Thoracic aorta (tissue), 2 donors: Measurements from ENCODE around the gene GSX1. TPM values are rescaled to one million over a fixed set of nuclear protein-coding genes. Genes with fewer than 3 reads are reported as not detected.

Experiments
- ATAC-seq: fragments of 150-250 bp; one replicate; pipeline ENCODE4 v1.8.0; 2017; ENCODE audit warnings: low read depth; ENCODE audit not compliant: insufficient number of reproducible peaks, low FRiP score
- DNase-seq: peaks from one replicate; pipeline ENCODE4 v3.0.0-alpha.2; 2020; ENCODE audit warnings: low spot score
- H3K27ac ChIP-seq, 2 donors: fragments of 200-600 bp; sonication (generic); 1 replicate in 1 of 2; 2 replicates in 1 of 2; pipeline ENCODE4 v1.5.1; 2016; ENCODE audit warnings: mild to moderate bottlenecking in 2 of 2, moderate library complexity in 2 of 2
- H3K27me3 ChIP-seq: fragments of 200-600 bp; sonication (generic); replicated peaks from 2 replicates; pipeline ENCODE4 v1.6.0; 2016; ENCODE audit warnings: mild to moderate bottlenecking; ENCODE audit not compliant: insufficient read depth
- H3K36me3 ChIP-seq: fragments of 200-600 bp; sonication (generic); one replicate; pipeline ENCODE4 v1.5.1; 2016
- H3K4me1 ChIP-seq, 2 donors: fragments of 200-600 bp; sonication (generic); 1 replicate in 1 of 2; 2 replicates in 1 of 2; pipeline versions ENCODE4 v1.5.1 to v1.6.0; 2016; ENCODE audit warnings: low read depth in 2 of 2, mild to moderate bottlenecking in 1 of 2; ENCODE audit not compliant: control insufficient read depth in 1 of 2
- H3K4me3 ChIP-seq: fragments of 200-600 bp; sonication (generic); 2 replicates; pipeline ENCODE4 v1.5.1; 2016; ENCODE audit warnings: mild to moderate bottlenecking
- H3K9me3 ChIP-seq: fragments of 200-600 bp; sonication (generic); 2 replicates; pipeline ENCODE4 v1.5.1; 2016
- total RNA-seq, 2 donors: library from RNA; depleted of rRNA; stranded (reverse); fragments of >200 nt; gene quantifications; one replicate each; pipeline versions ENCODE4 v1.1.0 to v1.2.3, GENCODE V29; 2016
- TF ChIP-seq, protein P1 (sequence below): fragments of 200-600 bp; sonication (generic); IDR thresholded peaks from one replicate; pipeline ENCODE4 v1.5.1; 2019; ENCODE audit warnings: antibody characterized with exemption

Gene GSX1
- total RNA-seq, 2 donors from 2014 or later: not detected

DNA sequence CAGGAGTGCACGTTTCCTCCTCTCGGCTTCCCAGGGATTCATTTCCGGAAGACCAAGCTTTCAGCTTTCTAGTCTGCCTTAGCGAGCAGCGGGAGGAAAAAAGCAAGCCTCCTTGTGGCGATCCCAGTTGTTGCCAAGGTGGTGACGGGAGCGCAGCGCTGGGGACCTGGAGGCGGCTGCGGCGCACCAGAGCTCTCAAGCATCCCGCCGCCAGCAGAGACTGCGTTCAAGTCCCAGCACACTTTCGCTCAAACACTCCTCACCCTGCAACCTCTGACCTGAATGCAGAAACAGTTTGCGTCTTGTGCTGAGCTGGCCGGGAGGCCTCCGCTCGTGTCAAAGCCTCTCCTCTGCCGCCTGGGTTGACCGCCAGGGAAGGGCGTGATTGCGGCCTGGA, 4.9 kb downstream of the GSX1 start:
- ATAC-seq: no peak
- no peak for DNase-seq
- peaks cover 0 to 13% of the 10 kb centered on the region in 2 donors for H3K4me1 ChIP-seq
- H3K4me3 ChIP-seq: no peak overlapping the region
- H3K27me3 ChIP-seq: peaks cover 15% of the 10 kb centered on the region
- H3K9me3 ChIP-seq: no peaks in the 10 kb centered on the region
- H3K36me3 ChIP-seq: no peaks in the 10 kb centered on the region
- TF ChIP-seq, protein P1, sequence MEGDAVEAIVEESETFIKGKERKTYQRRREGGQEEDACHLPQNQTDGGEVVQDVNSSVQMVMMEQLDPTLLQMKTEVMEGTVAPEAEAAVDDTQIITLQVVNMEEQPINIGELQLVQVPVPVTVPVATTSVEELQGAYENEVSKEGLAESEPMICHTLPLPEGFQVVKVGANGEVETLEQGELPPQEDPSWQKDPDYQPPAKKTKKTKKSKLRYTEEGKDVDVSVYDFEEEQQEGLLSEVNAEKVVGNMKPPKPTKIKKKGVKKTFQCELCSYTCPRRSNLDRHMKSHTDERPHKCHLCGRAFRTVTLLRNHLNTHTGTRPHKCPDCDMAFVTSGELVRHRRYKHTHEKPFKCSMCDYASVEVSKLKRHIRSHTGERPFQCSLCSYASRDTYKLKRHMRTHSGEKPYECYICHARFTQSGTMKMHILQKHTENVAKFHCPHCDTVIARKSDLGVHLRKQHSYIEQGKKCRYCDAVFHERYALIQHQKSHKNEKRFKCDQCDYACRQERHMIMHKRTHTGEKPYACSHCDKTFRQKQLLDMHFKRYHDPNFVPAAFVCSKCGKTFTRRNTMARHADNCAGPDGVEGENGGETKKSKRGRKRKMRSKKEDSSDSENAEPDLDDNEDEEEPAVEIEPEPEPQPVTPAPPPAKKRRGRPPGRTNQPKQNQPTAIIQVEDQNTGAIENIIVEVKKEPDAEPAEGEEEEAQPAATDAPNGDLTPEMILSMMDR: no peak
- no peak overlapping the region for H3K27ac ChIP-seq

DNA sequence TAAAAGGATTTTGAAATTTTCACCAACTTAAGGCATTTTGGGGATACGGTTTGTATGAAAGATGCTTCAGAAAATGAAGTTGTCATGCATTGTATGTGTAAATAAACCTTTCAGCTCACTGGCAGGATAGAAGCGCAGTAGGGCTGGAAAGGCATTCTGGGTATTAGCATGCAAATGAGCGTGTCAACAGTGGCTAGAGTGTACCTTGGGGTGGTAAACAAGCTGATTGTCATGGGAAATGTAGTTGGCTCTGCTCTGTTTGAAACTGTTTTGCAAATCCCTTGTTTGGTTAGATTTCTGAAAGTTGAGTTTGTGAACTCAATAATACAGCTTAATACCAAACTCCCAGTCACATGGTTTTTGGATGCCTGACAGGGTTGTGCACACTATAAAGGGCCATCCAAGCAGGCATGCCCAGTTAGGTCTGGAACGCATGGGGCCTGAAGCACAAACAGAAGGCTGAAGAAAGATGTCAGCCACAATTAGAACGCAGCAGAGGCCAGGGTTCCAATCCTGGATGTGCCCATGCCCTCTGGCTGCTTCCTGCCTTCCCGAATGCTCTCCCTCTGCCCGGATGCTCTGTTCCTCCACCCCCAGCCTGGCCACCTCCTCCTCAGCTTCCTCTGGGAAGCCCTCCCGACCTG, 14.6 kb downstream of the GSX1 start:
- Histone ChIP-seq H3K4me3 (no peak overlapping the region), H3K4me1 (no peaks in the 10 kb centered on the region), H3K9me3 (no peaks in the 10 kb centered on the region), H3K27ac (no peak overlapping the region), H3K27me3 (no peaks in the 10 kb centered on the region), H3K36me3 (no peaks in the 10 kb centered on the region)
- ATAC-seq (no peak), DNase-seq (no peak)
- TF ChIP-seq, protein P1: no peak

DNA sequence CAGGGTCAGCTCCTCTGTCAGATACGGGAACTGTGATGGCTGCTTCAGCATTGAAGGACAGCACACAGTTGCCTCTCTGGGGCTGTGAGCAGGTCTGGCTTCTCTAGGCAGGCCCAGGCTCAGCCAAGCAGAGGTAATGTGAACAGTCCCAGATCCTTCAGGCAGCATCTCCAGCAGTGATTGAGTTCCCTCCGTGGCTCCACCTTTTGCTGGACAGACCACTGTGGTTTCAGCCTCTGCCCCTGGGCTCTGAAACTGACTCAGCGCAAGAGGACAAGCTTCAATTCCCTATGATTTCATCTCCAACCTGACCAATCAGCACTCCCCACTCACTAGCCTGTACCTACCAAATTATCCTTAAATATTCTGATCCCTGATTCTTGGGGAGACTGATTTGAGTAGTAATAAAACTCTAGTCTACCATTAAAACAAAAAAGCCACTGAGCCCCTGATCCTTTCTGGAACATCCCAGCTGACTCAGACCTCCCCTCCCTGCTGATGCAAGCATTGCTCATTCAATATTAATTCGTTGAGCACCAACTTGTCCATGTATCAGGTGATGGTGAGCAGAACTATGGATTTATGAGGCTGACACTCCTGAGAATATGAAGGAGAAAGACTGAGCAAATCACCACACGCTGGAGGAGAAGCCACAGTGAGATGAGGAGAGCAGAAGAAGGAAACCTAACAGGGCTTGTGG, 16.7 kb downstream of the GSX1 start:
- DNase-seq (no peak), ATAC-seq (no peak)
- Histone ChIP-seq H3K4me3 (no peak overlapping the region), H3K36me3 (no peaks in the 10 kb centered on the region), H3K4me1 (no peaks in the 10 kb centered on the region), H3K27me3 (no peaks in the 10 kb centered on the region), H3K27ac (no peak overlapping the region), H3K9me3 (no peaks in the 10 kb centered on the region)
- TF ChIP-seq, protein P1: no peak

DNA sequence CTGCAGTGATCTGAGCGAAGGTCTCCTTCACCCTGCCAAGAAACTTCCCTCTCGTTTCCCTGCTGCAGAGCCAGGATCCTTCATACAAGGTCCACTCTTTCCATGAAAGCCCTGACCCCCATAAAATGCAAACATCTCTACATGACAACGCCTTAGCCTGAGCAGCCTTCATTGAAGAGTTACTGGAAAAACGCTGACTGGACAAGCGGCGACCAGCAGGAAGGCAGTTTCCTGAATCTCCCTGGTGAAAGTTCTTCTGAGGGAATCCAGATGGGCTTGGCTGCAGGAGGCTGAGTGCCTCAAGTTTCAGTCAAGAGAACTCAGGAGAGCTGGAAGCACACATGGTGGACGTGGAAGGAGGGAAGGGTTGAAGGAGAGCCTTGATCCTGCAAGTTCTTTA, 17.7 kb downstream of the GSX1 start:
- Histone ChIP-seq H3K9me3 (no peaks in the 10 kb centered on the region), H3K4me3 (no peak overlapping the region), H3K27me3 (no peaks in the 10 kb centered on the region), H3K36me3 (no peaks in the 10 kb centered on the region), H3K27ac (no peak overlapping the region), H3K4me1 (no peaks in the 10 kb centered on the region)
- ATAC-seq (no peak), DNase-seq (no peak)
- TF ChIP-seq, protein P1: no peak

GRCh38 chr13:27810461-27810860, 18.2 kb downstream of the GSX1 start:
- ATAC-seq: no peak
- no peaks in the 10 kb centered on the region for H3K27me3 ChIP-seq

More at GRCh38 chr13:27810461-27810860, 18.2 kb downstream of the GSX1 start:
- no peak for DNase-seq
- Histone ChIP-seq H3K9me3 (no peaks in the 10 kb centered on the region), H3K4me3 (no peak overlapping the region), H3K4me1 (no peaks in the 10 kb centered on the region), H3K27ac (no peak overlapping the region), H3K36me3 (no peaks in the 10 kb centered on the region)
- TF ChIP-seq, protein P1: no peak
